Mesenchymal stem cell (in vitro differentiated cells and primary cell): ENCODE data around the gene CTNNA1.

Source experiments
- DNase-seq: peaks from one replicate; pipeline ENCODE4 v3.0.0-alpha.2; 2013
- H2AFZ ChIP-seq: one replicate; pipeline ENCODE4 v1.6.1; 2013; ENCODE audit warnings: low read depth, mild to moderate bottlenecking, control low read depth, inconsistent platforms, low read length, moderate library complexity
- H2AK5ac ChIP-seq: 2 replicates; pipeline ENCODE4 v1.6.1; 2013; ENCODE audit warnings: low read length, moderate library complexity, mild to moderate bottlenecking, inconsistent platforms; ENCODE audit not compliant: severe bottlenecking
- H2BK120ac ChIP-seq: one replicate; pipeline ENCODE4 v1.6.1; 2013; ENCODE audit warnings: low read depth, mild to moderate bottlenecking, inconsistent platforms, low read length, moderate library complexity
- H2BK12ac ChIP-seq, 2 experiments: one replicate each; pipeline ENCODE4 v1.6.1; 2013; ENCODE audit warnings: inconsistent platforms in 2 of 2, low read length in 2 of 2, mild to moderate bottlenecking in 2 of 2, moderate library complexity in 2 of 2, control low read depth in 1 of 2
- H2BK15ac ChIP-seq: one replicate; pipeline ENCODE4 v1.6.1; 2013; ENCODE audit warnings: mild to moderate bottlenecking, low read depth, inconsistent platforms; ENCODE audit not compliant: poor library complexity, severe bottlenecking
- H2BK5ac ChIP-seq: 2 replicates; pipeline ENCODE4 v1.6.1; 2013; ENCODE audit warnings: low read depth, mild to moderate bottlenecking, low read length, control low read depth, inconsistent platforms; ENCODE audit not compliant: poor library complexity, severe bottlenecking
- H3K14ac ChIP-seq, 2 experiments: one replicate each; pipeline ENCODE4 v1.6.1; 2013; ENCODE audit warnings: inconsistent platforms in 2 of 2, low read length in 2 of 2, control low read depth in 1 of 2, mild to moderate bottlenecking in 1 of 2, moderate library complexity in 1 of 2
- H3K18ac ChIP-seq, 2 experiments: one replicate each; pipeline ENCODE4 v1.6.1; 2013; ENCODE audit warnings: inconsistent platforms in 2 of 2, low read length in 2 of 2, control low read depth in 1 of 2, low read depth in 1 of 2, mild to moderate bottlenecking in 1 of 2
- H3K23ac ChIP-seq, 2 experiments: one replicate each; pipeline ENCODE4 v1.6.1; 2013; ENCODE audit warnings: inconsistent platforms in 2 of 2, low read length in 2 of 2, mild to moderate bottlenecking in 2 of 2, moderate library complexity in 2 of 2, control low read depth in 1 of 2
- H3K27ac ChIP-seq: 2 replicates; pipeline ENCODE4 v1.5.1; 2013; ENCODE audit warnings: mild to moderate bottlenecking, moderate library complexity, low read length, control low read depth, inconsistent platforms; ENCODE audit not compliant: poor library complexity, severe bottlenecking
- H3K27me3 ChIP-seq, 2 experiments: 2 replicates each; pipeline versions ENCODE4 v1.6.1 to v1.7.0; 2013; ENCODE audit warnings: low read length in 2 of 2, mild to moderate bottlenecking in 2 of 2, moderate library complexity in 2 of 2, control low read depth in 1 of 2, inconsistent platforms in 1 of 2; ENCODE audit not compliant: control insufficient read depth in 1 of 2, insufficient read depth in 1 of 2
- H3K36me3 ChIP-seq, 2 experiments: 2 replicates each; pipeline versions ENCODE4 v1.6.1 to v1.7.0; 2013; ENCODE audit warnings: low read length in 2 of 2, control low read depth in 1 of 2, inconsistent platforms in 1 of 2, low read depth in 1 of 2, mild to moderate bottlenecking in 1 of 2; ENCODE audit not compliant: insufficient read depth in 2 of 2, control insufficient read depth in 1 of 2
- H3K4ac ChIP-seq, 2 experiments: one replicate each; pipeline ENCODE4 v1.6.1; 2013; ENCODE audit warnings: inconsistent platforms in 2 of 2, low read length in 2 of 2, mild to moderate bottlenecking in 2 of 2, moderate library complexity in 2 of 2, control low read depth in 1 of 2, low read depth in 1 of 2
- H3K4me1 ChIP-seq: 2 replicates; pipeline ENCODE4 v1.6.1; 2013; ENCODE audit warnings: low read depth, low read length, control low read depth; ENCODE audit not compliant: control insufficient read depth, insufficient read depth
- H3K4me2 ChIP-seq: 2 replicates; pipeline ENCODE4 v1.6.1; 2013; ENCODE audit warnings: low read length, mild to moderate bottlenecking, inconsistent platforms; ENCODE audit not compliant: poor library complexity, severe bottlenecking
- H3K4me3 ChIP-seq, 2 experiments: 2 replicates each; pipeline versions ENCODE4 v1.5.1 to v1.7.0; 2013; ENCODE audit warnings: low read length in 2 of 2, mild to moderate bottlenecking in 2 of 2, control low read depth in 1 of 2, low read depth in 1 of 2; ENCODE audit not compliant: insufficient read depth in 1 of 2
- H3K79me1 ChIP-seq: replicated peaks from 2 replicates; pipeline ENCODE4 v1.6.1; 2013; ENCODE audit warnings: mild to moderate bottlenecking, control low read depth, low read length, inconsistent platforms; ENCODE audit not compliant: poor library complexity, severe bottlenecking
- H3K9ac ChIP-seq: 2 replicates; pipeline ENCODE4 v1.7.0; 2013; ENCODE audit warnings: mild to moderate bottlenecking, low read length, moderate library complexity
- H3K9me3 ChIP-seq: 2 replicates; pipeline ENCODE4 v1.7.0; 2013; ENCODE audit warnings: mild to moderate bottlenecking, low read length; ENCODE audit not compliant: control insufficient read depth
- H4K8ac ChIP-seq: one replicate; pipeline ENCODE4 v1.6.1; 2013; ENCODE audit warnings: inconsistent platforms, mild to moderate bottlenecking, low read length, moderate library complexity
- H4K91ac ChIP-seq: one replicate; pipeline ENCODE4 v1.6.1; 2013; ENCODE audit warnings: mild to moderate bottlenecking, low read length, inconsistent platforms
- WGBS: methylation state at CpG from one replicate; pipeline ENCODE4 v1.1.7; 2013; ENCODE audit warnings: mixed read lengths; 5-methylcytosine and 5-hydroxymethylcytosine counted together

CTNNA1 gene

DNA sequence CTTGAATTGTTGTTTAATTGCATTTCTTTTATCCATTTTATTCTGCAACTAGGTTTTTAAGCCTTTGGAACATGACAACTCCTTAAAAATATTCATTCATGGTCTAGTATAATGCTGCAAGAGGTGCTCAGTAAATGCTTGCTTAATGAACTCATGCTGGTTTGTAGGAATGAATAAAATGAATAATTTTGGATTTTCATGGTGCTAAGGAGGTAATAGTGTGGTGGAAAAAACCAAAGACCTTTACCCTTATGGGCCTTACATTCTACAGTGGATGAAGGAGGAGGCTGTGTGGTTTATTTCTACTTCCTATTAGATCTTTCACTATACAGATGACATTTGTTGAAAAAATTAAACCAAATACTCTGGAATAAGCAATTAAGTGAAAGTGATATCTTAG, 78.5 kb downstream of the CTNNA1 start:
- no peak overlapping the region for H3K4me2 ChIP-seq
- DNase-seq: no peak
- H3K23ac ChIP-seq: no peak overlapping the region
- no peak overlapping the region for H4K8ac ChIP-seq
- H3K27me3 ChIP-seq: no peaks in the 10 kb centered on the region
- H3K18ac ChIP-seq: no peak overlapping the region
- no peak overlapping the region for H2BK5ac ChIP-seq
- H2AK5ac ChIP-seq: no peak overlapping the region
- no peak overlapping the region for H3K14ac ChIP-seq
- no peak overlapping the region for H3K4ac ChIP-seq
- no peak overlapping the region for H2BK120ac ChIP-seq
- no peak overlapping the region for H2BK15ac ChIP-seq
- H3K9ac ChIP-seq: no peak overlapping the region
- peaks cover 21% of the 10 kb centered on the region for H3K79me1 ChIP-seq
- no peak overlapping the region for H2BK12ac ChIP-seq
- H2AFZ ChIP-seq: no peak overlapping the region
- H3K27ac ChIP-seq: no peak overlapping the region
- peaks cover 9 to 33% of the 10 kb centered on the region in 2 experiments for H3K36me3 ChIP-seq
- no peak overlapping the region for H3K4me3 ChIP-seq
- peaks cover 4% of the 10 kb centered on the region for H3K4me1 ChIP-seq
- H4K91ac ChIP-seq: no peak overlapping the region
- H3K9me3 ChIP-seq: no peaks in the 10 kb centered on the region

DNA sequence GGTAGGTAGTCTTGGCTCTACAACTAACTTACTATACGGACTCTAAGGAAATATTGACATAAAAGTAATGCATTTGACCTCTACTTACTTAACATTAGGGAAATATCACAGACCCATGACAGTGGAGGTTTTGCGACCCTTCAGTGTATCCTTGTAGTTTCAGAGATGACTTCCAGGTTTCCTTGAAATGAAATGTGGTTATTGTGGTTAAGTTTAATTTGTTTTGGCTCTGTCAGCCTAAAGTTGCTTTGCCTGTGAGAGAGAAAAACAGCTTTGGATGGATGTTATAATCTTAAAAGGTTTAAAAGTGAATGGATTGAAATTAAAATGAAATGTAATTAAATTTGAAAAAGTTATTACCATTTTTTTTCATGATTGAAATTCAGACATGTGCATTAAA, 79.0 kb downstream of the CTNNA1 start:
- H3K4ac ChIP-seq: no peak overlapping the region
- no peak overlapping the region for H2AK5ac ChIP-seq
- no peak overlapping the region for H2BK15ac ChIP-seq
- no peak overlapping the region for H3K4me3 ChIP-seq
- H3K79me1 ChIP-seq: peaks cover 21% of the 10 kb centered on the region
- H3K9ac ChIP-seq: no peak overlapping the region
- no peak overlapping the region for H3K27ac ChIP-seq
- H3K23ac ChIP-seq: no peak overlapping the region
- H2BK5ac ChIP-seq: no peak overlapping the region
- H3K9me3 ChIP-seq: no peaks in the 10 kb centered on the region
- peak; percentile 40 for DNase-seq
- no peak overlapping the region for H4K91ac ChIP-seq
- H3K4me1 ChIP-seq: peaks cover 4% of the 10 kb centered on the region
- no peak overlapping the region for H3K18ac ChIP-seq
- peaks cover 7 to 30% of the 10 kb centered on the region in 2 experiments for H3K36me3 ChIP-seq
- no peak overlapping the region for H3K4me2 ChIP-seq
- H3K14ac ChIP-seq: no peak overlapping the region
- no peak overlapping the region for H2BK12ac ChIP-seq
- H2BK120ac ChIP-seq: no peak overlapping the region
- H2AFZ ChIP-seq: no peak overlapping the region
- H4K8ac ChIP-seq: no peak overlapping the region
- no peaks in the 10 kb centered on the region for H3K27me3 ChIP-seq
- 68% methylated on average over 1 of the region's 2 CpGs for whole genome bisulfite sequencing

DNA sequence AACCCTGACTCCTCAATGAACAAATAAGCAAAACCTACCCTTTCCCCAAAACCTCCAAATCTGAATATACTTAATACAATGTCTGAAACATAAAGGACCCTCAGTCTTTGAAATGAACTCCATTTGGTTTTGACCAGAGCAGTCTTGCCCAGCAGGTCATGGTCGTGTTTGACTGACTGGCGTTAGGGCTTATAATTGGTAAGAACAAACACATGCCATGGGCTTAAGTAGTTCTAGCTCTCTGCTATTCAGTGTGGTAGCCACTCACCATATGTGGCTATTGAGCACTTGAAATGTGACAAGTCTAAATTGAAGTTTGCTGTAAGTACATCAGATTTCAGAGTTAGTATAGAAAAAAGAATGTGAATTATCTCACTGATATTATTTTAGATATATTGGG, 79.9 kb downstream of the CTNNA1 start:
- Histone ChIP-seq H2AFZ (no peak overlapping the region), H4K91ac (no peak overlapping the region), H3K27me3 (no peaks in the 10 kb centered on the region), H3K23ac (no peak overlapping the region), H2AK5ac (no peak overlapping the region), H3K4me3 (no peak overlapping the region), H2BK15ac (no peak overlapping the region), H3K27ac (no peak overlapping the region), H2BK12ac (no peak overlapping the region), H3K4me1 (peaks cover 4% of the 10 kb centered on the region), H4K8ac (no peak overlapping the region), H3K18ac (no peak overlapping the region), H3K36me3 (peaks cover 4 to 21% of the 10 kb centered on the region in 2 experiments), H3K4me2 (no peak overlapping the region), H2BK120ac (no peak overlapping the region), H2BK5ac (no peak overlapping the region), H3K79me1 (peaks cover 21% of the 10 kb centered on the region), H3K9me3 (no peaks in the 10 kb centered on the region), H3K9ac (no peak overlapping the region), H3K4ac (no peak overlapping the region), H3K14ac (no peak overlapping the region)
- DNase-seq: no peak
- 96% methylated on average over 2 of the region's 2 CpGs for WGBS

DNA sequence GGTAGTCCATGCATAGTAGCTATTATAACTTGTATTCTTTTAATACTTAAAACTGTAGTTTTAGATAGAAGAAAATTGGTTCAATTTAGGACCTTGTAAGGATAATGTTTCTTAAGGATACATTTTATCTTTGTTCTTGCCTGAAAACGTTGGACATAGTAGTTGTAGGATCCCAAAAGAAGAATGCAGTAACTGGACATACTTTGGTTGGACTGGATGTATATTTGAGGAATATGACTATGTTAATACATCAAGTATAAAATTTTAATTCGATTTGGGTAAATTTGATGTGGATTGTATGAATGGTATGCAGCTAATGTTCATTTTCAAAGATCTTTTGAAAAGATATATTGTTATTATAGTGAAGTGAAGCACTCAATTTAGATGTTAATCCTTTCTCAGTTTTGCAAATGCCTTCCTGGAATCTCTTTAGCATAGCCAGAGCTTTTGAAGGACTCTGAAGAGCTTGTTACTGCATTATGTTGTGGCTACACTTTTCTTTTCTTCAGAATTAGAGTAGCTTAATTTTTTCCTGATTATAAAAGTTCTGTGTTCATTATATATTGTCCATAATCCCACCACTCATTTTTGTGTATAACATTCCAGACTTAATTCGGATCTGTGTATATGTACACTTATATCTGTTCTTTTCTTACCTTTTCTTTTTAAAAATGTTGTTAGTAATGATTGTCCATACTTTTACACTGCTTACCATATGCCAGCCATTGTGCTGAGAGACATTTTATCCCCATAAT, 80.7 kb downstream of the CTNNA1 start:
- Histone ChIP-seq H2AFZ (no peak overlapping the region), H4K91ac (no peak overlapping the region), H4K8ac (no peak overlapping the region)

More for the DNA sequence above, 80.7 kb downstream of the CTNNA1 start:
- H3K14ac ChIP-seq: no peak overlapping the region
- no peak overlapping the region for H2AK5ac ChIP-seq
- no peak overlapping the region for H3K4me3 ChIP-seq
- H2BK15ac ChIP-seq: no peak overlapping the region
- no peak overlapping the region for H2BK120ac ChIP-seq
- 18% methylated on average over 2 of the region's 3 CpGs for WGBS
- peaks cover 19% of the 10 kb centered on the region for H3K79me1 ChIP-seq
- no peaks in the 10 kb centered on the region for H3K27me3 ChIP-seq
- no peak overlapping the region for H3K18ac ChIP-seq
- H2BK12ac ChIP-seq: no peak overlapping the region
- no peak overlapping the region for H3K27ac ChIP-seq
- no peak overlapping the region for H3K23ac ChIP-seq
- no peak overlapping the region for H3K4me2 ChIP-seq
- no peak overlapping the region for H3K4ac ChIP-seq
- DNase-seq: no peak
- H3K9me3 ChIP-seq: no peaks in the 10 kb centered on the region
- peaks cover under 1 to 13% of the 10 kb centered on the region in 2 experiments for H3K36me3 ChIP-seq
- no peak overlapping the region for H2BK5ac ChIP-seq
- H3K4me1 ChIP-seq: peaks cover 1% of the 10 kb centered on the region
- H3K9ac ChIP-seq: no peak overlapping the region
